NCI-H2107 treated with DMSO at 0.1 percent for 48 hours (cell line): ENCODE data around the gene PCDHGA12.
"Not testable (repeated sequence)": the region's sequence is repeated elsewhere in the genome, so short reads cannot be mapped to it uniquely, and the experiment has no call there.

Experiments used
- DNase-seq: peaks from one replicate; lab custom pipeline; 2025; ENCODE audit not compliant: unreplicated experiment; lab: John Stamatoyannopoulos, UW

Gene PCDHGA12

GRCh38 chr5:141430332-141431113 is at the start of gene PCDHGA12:
PCDHGA12 (plus strand) TSS chr5:141430507; CDS start chr5:141430760, 253 bp downstream.
- no peak for DNase-seq

- no peak for DNase-seq
These were observed 47.6 kb upstream of the PCDHGA12 start, which contains the start of gene PCDHGA7 for GRCh38 chr5:141382469-141383294. PCDHGA7 (plus strand) TSS chr5:141382742; CDS start chr5:141382900, 158 bp downstream.

- DNase-seq, result no peak
These were observed 47.0 kb upstream of the PCDHGA12 start for GRCh38 chr5:141383345-141383744.

GRCh38 chr5:141384471-141385267 is 45.6 kb upstream of the PCDHGA12 start:
- DNase-seq, result no peak

- not testable (repeated sequence) for DNase-seq
These were observed 42.6 kb upstream of the PCDHGA12 start, which contains the start of gene PCDHGB4 for GRCh38 chr5:141387557-141388311. PCDHGB4 (plus strand) TSS chr5:141387698; CDS start chr5:141387885, 187 bp downstream.

- DNase-seq, result no peak
These were observed 41.6 kb upstream of the PCDHGA12 start for GRCh38 chr5:141388661-141389060.

- DNase-seq, result no peak
These were observed 40.9 kb upstream of the PCDHGA12 start for GRCh38 chr5:141389153-141390042.

- no peak for DNase-seq
These were observed 37.7 kb upstream of the PCDHGA12 start, which contains the start of gene PCDHGA8 for GRCh38 chr5:141392429-141393198. PCDHGA8 (plus strand) TSS chr5:141392633; CDS start chr5:141392814, 181 bp downstream.

GRCh38 chr5:141393267-141393666 is 37.0 kb upstream of the PCDHGA12 start:
- no peak for DNase-seq

- DNase-seq, result not testable (repeated sequence)
These were observed 35.7 kb upstream of the PCDHGA12 start for GRCh38 chr5:141394401-141395187.

GRCh38 chr5:141397756-141398551 is 32.4 kb upstream of the PCDHGA12 start, which contains the start of gene PCDHGB5:
PCDHGB5 (plus strand) TSS chr5:141397947; CDS start chr5:141398128, 181 bp downstream.
- not testable (repeated sequence) for DNase-seq

GRCh38 chr5:141398608-141399007 is 31.7 kb upstream of the PCDHGA12 start:
- no peak for DNase-seq

- no peak for DNase-seq
These were observed 30.6 kb upstream of the PCDHGA12 start for GRCh38 chr5:141399555-141400258.

GRCh38 chr5:141402553-141403243 is 27.6 kb upstream of the PCDHGA12 start, which contains the start of gene PCDHGA9:
PCDHGA9 (plus strand) TSS chr5:141402778; CDS start chr5:141402953, 175 bp downstream.
- DNase-seq, result no peak

- no peak for DNase-seq
These were observed 26.9 kb upstream of the PCDHGA12 start for GRCh38 chr5:141403387-141403786.
